Bronchial epithelial cell (primary cell): ENCODE results near the gene ADARB2. TPM values are rescaled to one million over a fixed set of nuclear protein-coding genes. Genes with fewer than 3 reads are reported as not detected.

Source experiments
- DNase-seq: peaks from one replicate; pipeline ENCODE4 v3.0.0-alpha.2; 2010; ENCODE audit warnings: low read depth
- FAIRE-seq: peaks from 2 replicates; lab custom pipeline; 2011; peaks lifted over from hg19 to GRCh38; lab: Jason Lieb, UNC
- H3K27me3 ChIP-seq: 2 replicates; pipeline ENCODE4 v1.5.1; 2011; ENCODE audit warnings: low read length; ENCODE audit not compliant: control insufficient read depth, insufficient read depth
- H3K36me3 ChIP-seq: 2 replicates; pipeline ENCODE4 v1.5.1; 2011; ENCODE audit warnings: low read length; ENCODE audit not compliant: control insufficient read depth, insufficient read depth
- H3K4me3 ChIP-seq: 2 replicates; pipeline ENCODE4 v1.5.1; 2011; ENCODE audit warnings: mild to moderate bottlenecking, low read depth, low read length, control low read depth
- CTCF ChIP-seq: IDR thresholded peaks from 2 replicates; pipeline ENCODE4 v1.5.1; 2011; ENCODE audit warnings: mild to moderate bottlenecking, moderate library complexity, low read length, control low read depth, inconsistent platforms; ENCODE audit not compliant: insufficient read depth, severe bottlenecking
- total RNA-seq: library from RNA; depleted of rRNA; stranded (reverse); fragments of >200 nt; gene quantifications from 2 replicates; pipeline ENCODE4 v1.2.1, GENCODE V29; 2014

ADARB2 gene
- total RNA-seq, 1 donor from 2014 or later, result not detected

- Histone ChIP-seq H3K27me3 (no peaks in the 10 kb centered on the region), H3K4me3 (no peak overlapping the region), H3K36me3 (no peaks in the 10 kb centered on the region)
- DNase-seq (no peak), FAIRE-seq (no peak)
- no peak for TF ChIP-seq CTCF
Observed at GRCh38 chr10:1549591-1550290, 187.6 kb downstream of the ADARB2 start.

GRCh38 chr10:1548596-1548995, 188.7 kb downstream of the ADARB2 start:
- TF ChIP-seq CTCF, result no peak
- DNase-seq (no peak), FAIRE-seq (no peak)
- Histone ChIP-seq H3K4me3 (no peak overlapping the region), H3K36me3 (no peaks in the 10 kb centered on the region), H3K27me3 (no peaks in the 10 kb centered on the region)

- FAIRE-seq (no peak), DNase-seq (no peak)
- H3K4me3 ChIP-seq, result no peak overlapping the region
- no peak for TF ChIP-seq CTCF
- no peaks in the 10 kb centered on the region for H3K36me3 ChIP-seq
- no peaks in the 10 kb centered on the region for H3K27me3 ChIP-seq
Observed at GRCh38 chr10:1548146-1548545, 189.2 kb downstream of the ADARB2 start.

- H3K36me3 ChIP-seq, result no peaks in the 10 kb centered on the region
- TF ChIP-seq CTCF, result no peak
- DNase-seq (no peak), FAIRE-seq (peak; percentile 23)
- no peaks in the 10 kb centered on the region for H3K27me3 ChIP-seq
- H3K4me3 ChIP-seq, result no peak overlapping the region
Observed at GRCh38 chr10:1546431-1547110, 190.8 kb downstream of the ADARB2 start.

- DNase-seq (no peak), FAIRE-seq (no peak)
- TF ChIP-seq CTCF, result no peak
- no peaks in the 10 kb centered on the region for H3K36me3 ChIP-seq
- H3K27me3 ChIP-seq, result no peaks in the 10 kb centered on the region
- H3K4me3 ChIP-seq, result no peak overlapping the region
Observed at GRCh38 chr10:1545524-1545923, 191.8 kb downstream of the ADARB2 start.
